Endodermal cell (in vitro differentiated cells): Measurements from ENCODE around the gene PRDX4. TPM values are rescaled to one million over a fixed set of nuclear protein-coding genes. Genes with fewer than 3 reads are reported as not detected.

Experiments used
- DNase-seq: peaks from one replicate; pipeline ENCODE4 v3.0.0-alpha.2; 2017
- H3K27ac ChIP-seq: 2 replicates; pipeline ENCODE4 v1.5.1; 2013; ENCODE audit warnings: mild to moderate bottlenecking, low read depth, low read length, moderate library complexity
- H3K27me3 ChIP-seq: 2 replicates; pipeline ENCODE4 v1.6.1; 2013; ENCODE audit warnings: mild to moderate bottlenecking, low read length, moderate library complexity; ENCODE audit not compliant: insufficient read depth, control insufficient read depth, poor library complexity, severe bottlenecking
- H3K36me3 ChIP-seq: 2 replicates; pipeline ENCODE4 v1.7.0; 2013; ENCODE audit warnings: mild to moderate bottlenecking, low read length, moderate library complexity; ENCODE audit not compliant: control insufficient read depth, insufficient read depth
- H3K4me1 ChIP-seq: one replicate; pipeline ENCODE4 v1.7.0; 2013; ENCODE audit warnings: low read length; ENCODE audit not compliant: control insufficient read depth, insufficient read depth
- H3K4me3 ChIP-seq: 2 replicates; pipeline ENCODE4 v1.5.1; 2013; ENCODE audit warnings: mild to moderate bottlenecking, low read length, moderate library complexity
- H3K9ac ChIP-seq: 2 replicates; pipeline ENCODE4 v1.6.1; 2013; ENCODE audit warnings: mild to moderate bottlenecking, low read length, moderate library complexity; ENCODE audit not compliant: poor library complexity, severe bottlenecking; ENCODE audit errors: extremely low read depth
- H3K9me3 ChIP-seq: 2 replicates; pipeline ENCODE4 v1.6.1; 2013; ENCODE audit warnings: mild to moderate bottlenecking, low read length, moderate library complexity; ENCODE audit not compliant: control insufficient read depth
- H3K27ac Mint-ChIP-seq: 2 replicates; pipeline ENCODE4 v1.8.0; 2020; ENCODE audit warnings: mixed read lengths
- H3K27me3 Mint-ChIP-seq: 2 replicates; pipeline ENCODE4 v1.8.0; 2021; ENCODE audit warnings: mild to moderate bottlenecking, mixed read lengths; ENCODE audit not compliant: insufficient read depth
- H3K36me3 Mint-ChIP-seq: 2 replicates; pipeline ENCODE4 v1.8.0; 2020; ENCODE audit warnings: low read depth, mixed read lengths
- H3K4me1 Mint-ChIP-seq: 2 replicates; pipeline ENCODE4 v1.8.0; 2020; ENCODE audit warnings: mixed read lengths
- H3K4me3 Mint-ChIP-seq: 2 replicates; pipeline ENCODE4 v1.8.0; 2020; ENCODE audit warnings: mild to moderate bottlenecking, moderate library complexity, mixed read lengths
- H3K9me3 Mint-ChIP-seq: 2 replicates; pipeline ENCODE4 v1.8.0; 2020; ENCODE audit warnings: mild to moderate bottlenecking, mixed read lengths
- CTCF ChIP-seq: fragments of 200-600 bp; sonication (generic); conservative IDR thresholded peaks from 2 replicates; pipeline ENCODE4 v1.5.0; 2021; ENCODE audit warnings: antibody characterized with exemption, mild to moderate bottlenecking
- WGBS, 2 experiments: methylation state at CpG; one replicate each; pipeline versions ENCODE4 v1.1.5 to v1.1.7; 2013; ENCODE audit warnings: missing lambda C conversion rate in 2 of 2, mixed read lengths in 1 of 2; ENCODE audit not compliant: insufficient coverage in 1 of 2, insufficient read length in 1 of 2; 5-methylcytosine and 5-hydroxymethylcytosine counted together
- total RNA-seq, 2 donors: library from RNA; stranded (reverse); fragmentation: NEBNext Ultra II Directional in 1 of 2; extraction: Animal tissue kit (Norgen Biotek cat#: 25700) in 1 of 2; gene quantifications; 2 replicates in 1 of 2; 3 replicates in 1 of 2; pipeline ENCODE4 v1.2.1, GENCODE V29; 2021

The PRDX4 gene
- total RNA-seq, 2 donors from 2014 or later = 128 to 241 TPM

GRCh38 chrX:23694606-23695005, 27.3 kb downstream of the PRDX4 start:
- Histone ChIP-seq H3K9ac (no peak overlapping the region), H3K9me3 (no peaks in the 10 kb centered on the region), H3K36me3 (no peaks in the 10 kb centered on the region), H3K4me3 (no peak overlapping the region), H3K27ac (no peak overlapping the region), H3K27me3 (no peaks in the 10 kb centered on the region), H3K4me1 (no peaks in the 10 kb centered on the region)
- H3K27me3 Mint-ChIP-seq = no peaks in the 10 kb centered on the region
- H3K27ac Mint-ChIP-seq = no peak overlapping the region
- H3K36me3 Mint-ChIP-seq = no peaks in the 10 kb centered on the region
- no peaks in the 10 kb centered on the region for H3K9me3 Mint-ChIP-seq
- DNase-seq = peak; percentile 76
- no peaks in the 10 kb centered on the region for H3K4me1 Mint-ChIP-seq
- no CpG with 5 or more reads among the region's 8 CpGs for whole genome bisulfite sequencing, 2 experiments
- no peak overlapping the region for H3K4me3 Mint-ChIP-seq
- TF ChIP-seq CTCF = peak; percentile 78

- H3K36me3 ChIP-seq = peaks cover 17% of the 10 kb centered on the region
- Mint-ChIP-seq H3K9me3 (peaks cover 3% of the 10 kb centered on the region), H3K27ac (peak overlapping the region; percentile 55), H3K27me3 (no peaks in the 10 kb centered on the region), H3K36me3 (peaks cover 37% of the 10 kb centered on the region), H3K4me1 (no peaks in the 10 kb centered on the region), H3K4me3 (no peak overlapping the region)
- 90% methylated on average over 16 of the region's 16 CpGs; no CpG with 5 or more reads in 1 of the 2 experiments for WGBS, 2 experiments
- TF ChIP-seq CTCF = no peak
- no peaks in the 10 kb centered on the region for H3K9me3 ChIP-seq
- no peaks in the 10 kb centered on the region for H3K4me1 ChIP-seq
- H3K9ac ChIP-seq = no peak overlapping the region
- H3K4me3 ChIP-seq = no peak overlapping the region
- H3K27ac ChIP-seq = no peak overlapping the region
- H3K27me3 ChIP-seq = no peaks in the 10 kb centered on the region
- DNase-seq = peak; percentile 82
These were observed 32.4 kb downstream of the PRDX4 start for GRCh38 chrX:23699636-23700194.

- Mint-ChIP-seq H3K4me1 (no peaks in the 10 kb centered on the region), H3K4me3 (no peak overlapping the region), H3K27ac (no peak overlapping the region), H3K9me3 (peaks cover 3% of the 10 kb centered on the region), H3K27me3 (no peaks in the 10 kb centered on the region), H3K36me3 (peaks cover 75% of the 10 kb centered on the region)
- no peak overlapping the region for H3K4me3 ChIP-seq
- H3K27me3 ChIP-seq = no peaks in the 10 kb centered on the region
- H3K9me3 ChIP-seq = no peaks in the 10 kb centered on the region
- 100% methylated on average over 2 of the region's 5 CpGs; no CpG with 5 or more reads in 1 of the 2 experiments for WGBS, 2 experiments
- H3K4me1 ChIP-seq = no peaks in the 10 kb centered on the region
- H3K27ac ChIP-seq = no peak overlapping the region
- peaks cover 42% of the 10 kb centered on the region for H3K36me3 ChIP-seq
- H3K9ac ChIP-seq = no peak overlapping the region
- TF ChIP-seq CTCF = no peak
- no peak for DNase-seq
These were observed 37.4 kb downstream of the PRDX4 start for GRCh38 chrX:23704673-23705206.
